K562 (cell line): ENCODE measurements around the gene GDAP2. TPM values are rescaled to one million over a fixed set of nuclear protein-coding genes. Genes with fewer than 3 reads are reported as not detected.

Experiments
- CHD4 ChIP-seq: fragments of 200-600 bp; sonication (generic); IDR thresholded peaks from 3 replicates; pipeline ENCODE4 v1.6.1; 2012; ENCODE audit warnings: low read depth, mild to moderate bottlenecking, mixed read lengths, low read length, inconsistent platforms; ENCODE audit not compliant: insufficient read depth, insufficient replicate concordance, poor library complexity, severe bottlenecking
- IRF9 ChIP-seq: fragments of 450-650 bp; IDR thresholded peaks from 2 replicates; pipeline ENCODE4 v1.6.1; 2016; ENCODE audit warnings: missing biosample characterization, missing genetic modification characterization
- MECOM ChIP-seq: fragments of 250-450 bp; sonication (Bioruptor Pico); IDR thresholded peaks from 2 replicates; pipeline ENCODE4 v1.8.0; 2022; ENCODE audit warnings: inconsistent platforms
- POLR3A ChIP-seq: IDR thresholded peaks from 2 replicates; pipeline ENCODE4 v1.6.1; 2011; ENCODE audit warnings: borderline replicate concordance, mild to moderate bottlenecking, moderate library complexity; ENCODE audit not compliant: insufficient read length, insufficient read depth; ENCODE audit errors: extremely low read depth
- SMARCB1 ChIP-seq: IDR thresholded peaks from 2 replicates; pipeline ENCODE4 v1.6.1; 2011; ENCODE audit warnings: improper control_type of control experiment, low read depth; ENCODE audit not compliant: insufficient read length
- ZNF274 ChIP-seq: IDR thresholded peaks from 2 replicates; pipeline ENCODE4 v1.6.1; 2011; ENCODE audit warnings: low read depth, mild to moderate bottlenecking, low read length, moderate library complexity, borderline replicate concordance
- ZNF740 ChIP-seq, 3 experiments: fragments of 200-800 bp in 1 of 3; sonication (Bioruptor generic) in 1 of 3; sonication (generic) in 1 of 3; formaldehyde crosslinking in 1 of 3; IDR thresholded peaks; 2 replicates each; pipeline versions ENCODE4 v1.6.1 to v1.8.0; 2016 to 2022; ENCODE audit warnings: mild to moderate bottlenecking in 2 of 3, missing compliant biosample characterization in 2 of 3, missing genetic modification characterization in 2 of 3, missing genetic modification reagents in 1 of 3
- polyA plus RNA-seq, 8 experiments: library from polyadenylated mRNA; depleted of rRNA in 4 of 8; stranded (reverse) in 5 of 8; unstranded in 3 of 8; fragments of >200 nt; fragmentation: Nextera tagmentation in 2 of 8; fragmentation: Illumina TruSeq in 1 of 8; extraction: Ambion mirVana in 2 of 8; extraction: Trizol in 1 of 8; gene quantifications; 2 replicates each; pipeline versions ENCODE4 v1.2.1 to v1.2.3, GENCODE V29; 2011 to 2014; ENCODE audit warnings: inconsistent platforms in 1 of 8, missing spikeins in 1 of 8
- total RNA-seq, 7 experiments: library from RNA; depleted of rRNA in 6 of 7; stranded (reverse); fragments of >200 nt in 6 of 7; fragmentation: Illumina TruSeq in 2 of 7; extraction: Trizol in 2 of 7; gene quantifications; 2 replicates each; pipeline versions ENCODE4 v1.2.1 to v1.2.3, GENCODE V29; 2011 to 2021; ENCODE audit warnings: low replicate concordance in 1 of 7
- TF ChIP-seq, protein P1 (sequence below): fragments of 450-650 bp; IDR thresholded peaks from 2 replicates; pipeline ENCODE4 v1.7.1; 2018; ENCODE audit warnings: mild to moderate bottlenecking, low read depth; ENCODE audit not compliant: partially characterized antibody
- TF ChIP-seq, protein P2 (sequence below): fragments of 250-450 bp; sonication (Bioruptor Pico); IDR thresholded peaks from 2 replicates; pipeline ENCODE4 v1.8.0; 2022; ENCODE audit warnings: moderate library complexity, mild to moderate bottlenecking, inconsistent platforms

Gene GDAP2
- total and polyA plus RNA-seq, 9 of the 15 experiments (the other 6 are each of a cell fraction or from before 2014, with no cell fraction given), result 4.1 to 23.1 (median 13.2) TPM

GRCh38 chr1:117899801-117900200, 29.6 kb downstream of the GDAP2 start (continued):
- TF ChIP-seq, protein P1, sequence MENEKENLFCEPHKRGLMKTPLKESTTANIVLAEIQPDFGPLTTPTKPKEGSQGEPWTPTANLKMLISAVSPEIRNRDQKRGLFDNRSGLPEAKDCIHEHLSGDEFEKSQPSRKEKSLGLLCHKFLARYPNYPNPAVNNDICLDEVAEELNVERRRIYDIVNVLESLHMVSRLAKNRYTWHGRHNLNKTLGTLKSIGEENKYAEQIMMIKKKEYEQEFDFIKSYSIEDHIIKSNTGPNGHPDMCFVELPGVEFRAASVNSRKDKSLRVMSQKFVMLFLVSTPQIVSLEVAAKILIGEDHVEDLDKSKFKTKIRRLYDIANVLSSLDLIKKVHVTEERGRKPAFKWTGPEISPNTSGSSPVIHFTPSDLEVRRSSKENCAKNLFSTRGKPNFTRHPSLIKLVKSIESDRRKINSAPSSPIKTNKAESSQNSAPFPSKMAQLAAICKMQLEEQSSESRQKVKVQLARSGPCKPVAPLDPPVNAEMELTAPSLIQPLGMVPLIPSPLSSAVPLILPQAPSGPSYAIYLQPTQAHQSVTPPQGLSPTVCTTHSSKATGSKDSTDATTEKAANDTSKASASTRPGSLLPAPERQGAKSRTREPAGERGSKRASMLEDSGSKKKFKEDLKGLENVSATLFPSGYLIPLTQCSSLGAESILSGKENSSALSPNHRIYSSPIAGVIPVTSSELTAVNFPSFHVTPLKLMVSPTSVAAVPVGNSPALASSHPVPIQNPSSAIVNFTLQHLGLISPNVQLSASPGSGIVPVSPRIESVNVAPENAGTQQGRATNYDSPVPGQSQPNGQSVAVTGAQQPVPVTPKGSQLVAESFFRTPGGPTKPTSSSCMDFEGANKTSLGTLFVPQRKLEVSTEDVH, result no peak
- TF ChIP-seq IRF9 (no peak), ZNF740 (CRISPR knock-in tag; IDR thresholded peaks at IDR 0.05) (no peak), ZNF740 (tag; IDR thresholded peaks at IDR 0.05) (no peak), MECOM (CRISPR knock-in tag) (no peak), SMARCB1 (no peak), POLR3A (no peak), ZNF274 (no peak), CHD4 (no peak)
- TF ChIP-seq, protein P2, sequence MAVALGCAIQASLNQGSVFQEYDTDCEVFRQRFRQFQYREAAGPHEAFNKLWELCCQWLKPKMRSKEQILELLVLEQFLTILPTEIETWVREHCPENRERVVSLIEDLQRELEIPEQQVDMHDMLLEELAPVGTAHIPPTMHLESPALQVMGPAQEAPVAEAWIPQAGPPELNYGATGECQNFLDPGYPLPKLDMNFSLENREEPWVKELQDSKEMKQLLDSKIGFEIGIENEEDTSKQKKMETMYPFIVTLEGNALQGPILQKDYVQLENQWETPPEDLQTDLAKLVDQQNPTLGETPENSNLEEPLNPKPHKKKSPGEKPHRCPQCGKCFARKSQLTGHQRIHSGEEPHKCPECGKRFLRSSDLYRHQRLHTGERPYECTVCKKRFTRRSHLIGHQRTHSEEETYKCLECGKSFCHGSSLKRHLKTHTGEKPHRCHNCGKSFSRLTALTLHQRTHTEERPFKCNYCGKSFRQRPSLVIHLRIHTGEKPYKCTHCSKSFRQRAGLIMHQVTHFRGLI, result no peak
